CD4-positive, alpha-beta T cell treated with Interleukin-4 for 4 hours (primary cell): Measurements from ENCODE around the gene KCTD8.

Experiments
- DNase-seq: peaks from one replicate; pipeline ENCODE4 v3.0.0-alpha.2; 2020

Gene KCTD8

DNA sequence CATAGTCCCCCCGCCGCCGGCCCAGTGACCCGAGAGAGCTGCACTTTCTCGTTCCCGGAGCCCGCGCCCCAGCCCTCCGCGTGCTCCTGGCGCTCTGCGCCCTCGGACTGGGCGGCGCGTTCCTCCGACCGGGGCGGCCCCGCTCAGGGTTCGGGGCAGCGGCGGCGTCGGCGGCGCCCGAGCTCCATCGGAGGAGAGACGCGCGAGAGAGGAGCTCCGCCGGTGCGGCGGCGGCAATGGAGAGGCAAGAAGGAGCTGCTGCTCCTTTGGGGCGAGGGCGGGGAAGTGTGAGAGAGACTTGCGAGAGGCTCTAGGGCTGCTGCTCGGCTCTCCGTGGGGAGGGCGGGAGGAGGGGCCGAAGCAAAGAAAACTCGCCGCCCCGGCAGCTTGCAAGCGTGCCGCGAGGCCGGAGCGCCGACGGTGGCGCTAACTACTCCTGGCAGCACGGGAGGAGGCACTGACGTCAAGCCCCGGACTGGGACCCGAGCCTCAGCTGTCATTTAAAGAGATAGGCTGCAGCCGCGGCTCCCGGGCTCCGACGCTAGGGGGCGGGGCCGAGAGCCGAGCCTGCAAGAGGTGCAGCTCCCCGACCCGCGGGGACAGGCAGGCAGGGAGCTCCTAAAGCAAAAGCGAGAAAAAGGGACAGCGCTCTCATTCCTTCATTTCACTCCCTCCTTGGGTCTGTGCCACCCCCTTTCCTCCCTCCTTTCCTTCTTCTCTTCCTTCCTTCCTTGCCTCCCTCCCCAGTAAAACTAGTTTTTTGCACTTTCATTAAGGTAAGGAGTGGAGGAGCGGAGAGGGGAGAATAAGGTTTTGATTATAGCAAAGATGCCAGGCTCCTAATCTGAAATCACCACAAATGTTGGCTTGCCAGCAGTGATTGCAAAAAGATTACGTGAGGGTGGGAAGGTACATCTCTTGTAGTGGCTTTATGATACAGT lies at the start of gene KCTD8:
Gene KCTD8 (minus strand): TSS at position 289 of the 941 bp plus-strand sequence.
- peak; percentile 13 for DNase-seq

DNA sequence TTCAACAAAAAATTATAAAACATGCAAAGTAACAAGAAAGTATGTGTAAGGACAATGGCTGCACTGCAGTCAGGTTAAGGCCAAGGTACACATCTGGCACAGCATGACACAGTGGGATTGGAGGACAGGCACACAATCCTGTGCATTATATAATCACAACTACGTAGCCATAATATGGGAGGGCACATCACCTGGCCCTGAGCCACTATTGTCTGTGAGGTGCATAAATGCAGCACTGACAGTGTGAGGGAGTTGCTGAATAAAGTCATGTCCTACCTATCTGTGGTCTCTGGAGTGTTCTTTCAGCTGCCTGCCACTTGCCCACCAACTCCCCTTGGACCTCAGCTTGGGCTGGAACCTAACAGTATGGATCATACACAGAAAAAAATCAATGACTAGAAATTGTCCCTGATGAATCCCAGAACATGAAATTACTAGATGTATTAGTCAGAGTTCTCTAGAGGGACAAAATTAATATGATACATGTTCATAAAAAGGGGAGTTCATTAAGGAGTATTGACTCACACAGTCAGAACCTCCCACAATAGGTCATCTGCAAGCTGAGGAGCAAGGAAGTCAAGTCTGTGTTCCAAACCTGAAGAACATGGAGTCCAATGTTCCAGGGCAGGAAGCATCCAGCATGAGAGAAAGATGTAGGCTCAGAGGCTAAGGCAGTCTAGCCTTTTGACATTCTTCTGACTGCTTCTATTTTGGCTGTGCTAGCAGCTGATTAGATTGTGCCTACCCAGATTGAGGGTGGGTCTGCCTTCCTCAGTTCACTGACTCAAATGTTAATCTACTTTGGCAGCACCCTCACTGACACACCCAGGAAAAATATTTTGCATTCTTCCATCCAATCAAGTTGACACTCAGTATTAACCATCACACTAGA lies 46.4 kb upstream of the KCTD8 start:
- DNase-seq: no peak

DNA sequence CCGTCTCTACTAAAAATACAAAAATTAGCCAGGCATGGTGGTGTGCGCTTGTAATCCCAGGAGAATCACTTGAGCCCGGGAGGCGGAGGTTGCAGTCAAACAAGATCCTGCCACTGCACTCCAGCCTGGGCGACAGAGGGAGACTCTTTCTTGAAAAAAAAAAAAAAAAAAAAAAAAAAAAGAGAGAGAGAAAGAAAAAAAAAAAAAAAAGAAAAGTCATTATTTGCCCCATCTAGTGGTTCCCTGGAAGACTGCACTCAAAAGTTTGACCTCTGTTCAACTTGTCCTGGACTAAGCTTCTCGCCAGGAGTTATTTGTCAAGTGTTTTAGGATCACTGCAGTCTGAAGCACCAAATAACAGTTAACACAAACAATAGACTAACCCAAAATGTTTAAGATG lies 45.3 kb upstream of the KCTD8 start:
- no peak for DNase-seq

DNA sequence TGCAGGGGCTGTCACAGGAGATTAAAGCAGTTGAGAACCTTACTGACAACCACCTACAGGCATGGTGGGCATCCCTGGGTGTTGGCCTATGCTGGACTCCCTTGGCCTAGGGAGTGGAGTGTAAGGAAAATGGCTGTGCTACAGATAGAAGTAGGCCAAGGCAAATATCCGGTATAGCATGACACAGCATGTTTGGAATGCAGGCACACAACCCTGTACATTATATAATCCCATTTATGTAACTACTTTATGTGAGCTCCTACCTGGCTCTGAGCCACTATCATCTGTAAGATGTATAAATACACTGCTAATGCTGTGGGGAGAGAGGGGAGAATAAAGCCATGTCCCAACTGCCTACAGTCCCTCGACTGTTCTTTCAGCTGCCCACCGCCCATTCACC lies 38.7 kb upstream of the KCTD8 start:
- no peak for DNase-seq

DNA sequence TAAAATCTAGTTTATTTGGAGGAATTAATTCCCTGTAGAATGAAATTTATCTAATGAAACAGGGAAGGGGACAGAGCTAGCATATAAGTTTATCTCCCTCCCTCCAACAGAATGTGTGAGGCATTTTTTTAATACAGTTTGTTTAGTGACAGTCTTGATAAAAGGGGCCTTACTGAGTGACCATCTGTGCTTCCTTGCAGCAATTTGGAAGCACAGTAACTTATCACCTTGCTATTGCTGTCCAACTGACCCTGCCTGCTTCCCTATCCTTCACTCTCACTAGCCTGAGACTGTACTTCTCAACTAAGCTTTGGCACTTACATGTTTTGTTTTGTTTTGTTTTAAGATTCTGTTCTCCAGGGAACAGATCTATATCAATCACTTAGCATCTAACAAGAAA lies 31.1 kb upstream of the KCTD8 start:
- DNase-seq: no peak

DNA sequence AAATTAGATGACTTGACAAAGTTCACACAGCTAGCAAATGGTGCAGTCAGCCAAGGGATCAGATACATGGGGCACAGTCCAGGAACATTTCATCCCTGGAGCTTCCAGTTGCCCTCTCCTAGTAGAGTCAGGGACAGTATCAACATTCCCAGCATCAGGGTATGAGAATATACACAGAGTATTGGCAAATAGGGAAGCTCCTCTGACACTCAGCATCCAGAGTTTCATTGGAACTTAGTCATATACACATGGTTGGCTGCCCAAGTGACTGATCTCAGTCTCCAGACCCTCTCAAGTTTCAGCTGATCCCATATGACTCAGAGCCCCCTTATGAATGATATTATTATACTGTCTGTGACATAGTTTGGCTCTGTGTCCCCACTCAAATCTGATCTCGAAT lies 13.7 kb upstream of the KCTD8 start:
- no peak for DNase-seq

DNA sequence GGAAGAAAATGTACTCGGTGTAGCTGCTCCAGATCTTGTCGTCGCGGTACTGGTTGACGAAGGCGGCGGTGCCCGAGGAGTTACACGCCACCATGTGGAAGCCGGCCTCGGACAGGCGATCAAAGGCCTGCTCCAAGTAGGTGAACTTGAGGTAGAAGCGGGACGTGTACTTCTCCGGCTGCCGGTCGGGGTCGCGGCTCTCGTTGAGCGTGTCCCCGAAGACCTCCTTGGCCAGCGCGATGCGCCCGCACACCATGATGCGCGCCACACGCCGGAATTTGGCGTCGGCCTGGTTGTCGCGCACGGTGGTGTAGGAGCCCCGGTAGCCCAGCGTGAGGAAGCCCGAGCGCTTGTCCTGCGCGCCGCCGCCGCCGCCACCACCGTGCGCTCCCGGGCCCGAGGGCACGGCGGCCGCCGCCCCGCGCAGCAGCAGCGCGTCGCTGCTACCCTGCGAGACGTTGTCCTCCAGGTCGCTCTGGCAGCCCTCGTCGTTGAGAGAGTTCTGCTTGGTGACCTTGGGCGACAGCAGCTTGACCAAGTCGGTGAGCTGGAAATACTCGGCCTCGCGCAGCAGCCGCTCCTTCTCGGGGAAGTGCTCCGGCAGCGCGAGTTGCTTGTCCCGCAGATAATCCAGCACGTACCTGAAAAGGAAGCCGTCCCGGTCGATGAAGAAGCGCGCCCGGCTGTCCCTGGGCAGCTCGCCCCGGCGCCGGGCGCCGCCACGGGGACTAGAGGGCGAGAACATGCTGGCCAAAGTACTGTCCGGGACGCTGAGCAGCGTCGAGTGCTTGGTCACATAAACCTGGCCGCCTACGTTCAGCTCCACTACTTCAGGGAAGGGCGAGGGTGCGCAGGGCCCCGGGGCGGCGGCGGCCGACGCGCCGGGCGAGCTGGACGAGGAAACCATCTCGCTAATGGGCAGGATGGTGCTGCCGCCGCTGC lies 775 bp downstream of the KCTD8 start:
- no peak for DNase-seq

DNA sequence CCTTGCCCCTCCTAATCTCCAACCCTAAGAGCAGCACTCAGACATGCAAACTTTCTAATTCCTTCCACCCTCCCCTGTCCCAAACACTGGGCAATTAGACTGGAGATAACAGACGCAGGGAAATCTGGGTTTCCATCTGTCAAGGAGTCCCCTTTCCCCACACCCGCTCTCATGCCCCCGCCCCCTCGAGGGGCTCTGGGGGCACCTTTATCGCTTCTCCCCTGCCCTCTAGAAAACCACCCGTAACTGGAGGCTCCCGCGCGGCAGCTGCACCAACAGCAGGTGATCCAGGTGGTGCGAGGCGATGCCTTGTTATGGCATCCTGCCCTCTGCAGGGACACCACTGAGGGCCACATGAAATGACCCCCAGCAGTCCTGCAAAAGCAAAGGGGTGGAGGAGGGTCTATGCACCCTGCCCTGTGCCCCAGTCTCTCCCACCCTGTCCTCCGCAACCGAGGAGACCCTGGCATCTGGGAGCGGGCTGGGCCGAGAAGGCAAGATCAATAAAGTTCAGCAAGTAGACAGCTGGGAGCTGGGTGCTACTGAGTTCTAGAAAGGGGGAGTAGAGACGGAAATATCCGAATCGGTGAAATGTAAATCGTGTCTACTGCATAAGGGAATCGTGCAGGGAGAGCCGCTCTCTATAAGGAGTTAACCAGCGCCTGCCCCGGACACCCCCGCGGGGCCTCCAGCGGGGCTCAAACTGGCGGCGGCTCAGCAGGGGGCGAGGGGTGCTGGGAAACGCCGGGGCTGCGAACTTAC lies 1.6 kb downstream of the KCTD8 start:
- DNase-seq: no peak

DNA sequence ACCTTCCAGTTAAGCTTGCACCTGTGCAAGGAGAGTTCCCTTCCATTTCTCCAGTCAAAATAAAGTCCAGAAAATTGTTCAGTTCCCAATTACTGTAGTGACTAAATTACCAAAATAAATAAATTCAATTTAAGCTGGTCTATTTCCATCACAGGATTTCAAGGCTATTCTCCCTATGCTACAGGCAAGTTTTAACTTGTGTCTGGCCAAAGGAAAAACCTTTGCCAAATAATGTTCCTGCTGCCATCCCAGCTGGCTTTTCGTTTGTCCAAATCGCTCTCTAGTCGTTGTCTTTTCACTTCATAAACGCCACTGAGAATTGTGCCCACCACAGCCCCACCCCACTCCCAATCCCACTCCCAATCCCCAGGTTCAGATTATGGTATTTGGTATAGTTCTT lies 2.4 kb downstream of the KCTD8 start:
- DNase-seq: no peak

DNA sequence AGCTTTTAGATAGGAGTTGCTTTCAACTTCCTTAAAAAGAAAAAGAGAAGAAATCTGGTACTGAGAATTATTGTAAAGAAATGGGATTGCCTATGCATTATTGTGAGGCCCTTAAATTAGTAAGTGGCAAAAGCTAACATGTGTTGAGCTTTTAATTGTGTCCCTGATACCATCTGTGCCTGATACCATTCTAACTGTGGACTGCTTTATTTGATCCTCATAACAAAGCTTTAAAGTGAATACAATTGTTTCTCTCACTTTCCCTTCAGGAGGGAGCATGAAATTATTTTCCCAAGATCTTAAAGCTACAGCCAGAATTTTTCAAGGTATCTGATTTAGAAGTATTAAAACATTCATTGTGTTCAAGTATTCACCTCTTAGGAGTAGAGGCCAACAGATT lies 9.9 kb downstream of the KCTD8 start:
- DNase-seq: no peak

DNA sequence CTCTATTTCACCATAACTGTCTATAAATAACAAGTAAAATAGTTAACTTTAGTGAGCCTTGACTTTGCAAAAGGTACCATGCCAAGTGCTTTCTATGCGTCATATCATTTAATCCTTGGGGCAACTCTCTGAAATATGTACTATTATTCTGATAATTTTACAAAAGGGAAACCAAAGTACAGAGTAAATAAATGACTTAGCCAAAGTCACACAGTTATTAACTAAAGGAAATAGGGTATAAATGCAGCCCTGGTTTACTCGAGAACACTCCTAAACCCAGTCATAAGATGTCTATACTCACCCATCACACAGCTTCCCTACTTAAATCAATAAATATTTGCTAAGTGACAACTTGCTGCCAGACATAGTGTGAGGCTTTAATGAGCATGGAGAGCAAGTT lies 14.4 kb downstream of the KCTD8 start:
- DNase-seq: no peak

DNA sequence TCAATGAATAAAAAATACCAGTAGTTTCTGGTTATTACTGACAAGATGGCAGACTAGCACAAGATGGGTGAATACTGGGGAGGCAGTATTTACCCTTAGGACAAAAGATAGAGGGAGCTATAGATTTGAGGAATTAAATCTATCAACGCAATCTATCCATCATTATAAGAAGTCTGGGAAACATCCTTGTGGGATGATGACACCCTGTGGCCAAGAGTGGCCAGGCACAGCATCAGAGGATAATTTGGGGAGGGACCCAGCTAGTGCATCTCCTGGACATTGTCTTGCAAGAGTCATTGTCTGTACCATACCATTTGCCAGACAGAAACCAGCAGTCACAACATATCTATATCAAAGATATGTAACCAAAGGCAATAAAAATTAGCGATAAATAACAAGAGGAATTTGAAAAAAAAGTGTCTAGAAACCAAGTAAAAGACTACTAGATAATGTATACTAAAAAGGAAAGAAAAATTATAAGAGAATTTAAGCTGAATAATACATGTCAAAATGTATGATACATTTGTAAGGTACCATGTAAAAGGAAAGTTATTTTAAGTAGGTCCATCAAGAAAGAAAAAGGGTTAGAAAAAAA lies 22.9 kb downstream of the KCTD8 start:
- no peak for DNase-seq

DNA sequence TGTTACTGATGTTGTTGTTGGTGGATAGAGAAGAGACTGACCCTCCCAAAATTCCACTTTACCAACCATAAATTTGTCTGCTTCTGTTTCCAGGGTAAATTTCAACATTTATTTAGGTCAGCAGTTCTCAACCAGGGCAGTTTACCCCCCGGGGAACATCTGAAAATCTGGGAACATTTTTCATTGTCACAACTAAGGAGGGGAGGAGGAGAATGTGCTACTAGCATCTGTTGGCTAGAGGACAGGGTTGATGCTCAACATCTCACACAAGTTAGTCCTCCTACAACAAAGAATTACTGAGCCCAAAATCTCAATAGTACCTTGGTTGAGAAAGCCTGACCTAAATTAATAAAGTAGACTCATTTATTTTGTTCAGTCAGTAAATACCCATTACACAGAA lies 25.7 kb downstream of the KCTD8 start:
- no peak for DNase-seq

DNA sequence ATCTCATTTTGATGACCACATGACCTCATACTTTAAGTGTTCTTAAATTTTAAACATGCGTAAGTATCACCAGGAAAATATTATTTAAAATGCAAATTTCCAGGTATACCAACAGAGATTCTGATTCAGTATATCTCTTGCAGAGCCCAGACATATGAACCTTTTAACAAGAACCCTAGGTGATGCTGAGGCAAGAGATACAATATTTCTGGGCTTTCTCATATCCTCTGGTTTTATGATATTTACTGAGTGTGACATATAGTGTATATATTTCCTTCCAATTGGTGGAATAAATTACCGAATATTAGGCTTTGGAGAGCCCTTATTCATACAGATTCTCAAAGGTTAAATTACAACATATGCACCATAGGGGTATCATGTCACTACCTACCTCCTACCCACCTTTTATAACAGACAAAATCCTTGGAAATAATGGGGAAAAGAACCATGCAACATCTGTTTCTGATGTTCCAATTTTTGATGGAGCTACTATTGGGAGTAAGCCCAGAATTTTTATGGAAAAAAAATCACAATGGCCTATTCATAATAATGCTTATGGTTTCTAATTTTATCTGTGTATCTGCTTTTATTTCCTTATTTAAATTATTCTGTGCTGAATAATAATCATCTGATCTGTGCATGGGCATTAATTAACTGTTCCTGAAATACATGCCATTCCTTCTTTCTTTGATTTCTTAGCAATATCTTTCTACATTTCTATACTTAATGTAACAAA lies 27.1 kb downstream of the KCTD8 start:
- DNase-seq: no peak

DNA sequence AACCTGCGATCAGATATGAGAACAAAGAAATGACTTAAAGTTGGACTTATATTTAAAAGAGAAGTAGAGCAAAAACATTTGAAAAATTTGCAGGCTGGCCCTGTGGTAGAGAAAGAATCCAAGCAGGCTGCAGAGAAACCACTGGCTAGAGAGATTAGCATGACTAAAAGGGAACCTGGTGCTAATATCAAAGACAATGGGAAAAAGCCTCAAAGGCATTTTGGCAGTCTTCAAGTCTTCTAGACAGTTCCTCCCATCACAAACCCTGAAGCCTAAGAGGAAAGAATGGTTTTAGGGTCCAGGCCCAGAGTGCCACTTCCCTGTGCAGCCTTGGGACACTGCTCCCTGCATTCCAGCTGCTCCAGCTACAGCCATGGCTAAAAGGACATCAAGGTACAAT lies 33.4 kb downstream of the KCTD8 start:
- no peak for DNase-seq

DNA sequence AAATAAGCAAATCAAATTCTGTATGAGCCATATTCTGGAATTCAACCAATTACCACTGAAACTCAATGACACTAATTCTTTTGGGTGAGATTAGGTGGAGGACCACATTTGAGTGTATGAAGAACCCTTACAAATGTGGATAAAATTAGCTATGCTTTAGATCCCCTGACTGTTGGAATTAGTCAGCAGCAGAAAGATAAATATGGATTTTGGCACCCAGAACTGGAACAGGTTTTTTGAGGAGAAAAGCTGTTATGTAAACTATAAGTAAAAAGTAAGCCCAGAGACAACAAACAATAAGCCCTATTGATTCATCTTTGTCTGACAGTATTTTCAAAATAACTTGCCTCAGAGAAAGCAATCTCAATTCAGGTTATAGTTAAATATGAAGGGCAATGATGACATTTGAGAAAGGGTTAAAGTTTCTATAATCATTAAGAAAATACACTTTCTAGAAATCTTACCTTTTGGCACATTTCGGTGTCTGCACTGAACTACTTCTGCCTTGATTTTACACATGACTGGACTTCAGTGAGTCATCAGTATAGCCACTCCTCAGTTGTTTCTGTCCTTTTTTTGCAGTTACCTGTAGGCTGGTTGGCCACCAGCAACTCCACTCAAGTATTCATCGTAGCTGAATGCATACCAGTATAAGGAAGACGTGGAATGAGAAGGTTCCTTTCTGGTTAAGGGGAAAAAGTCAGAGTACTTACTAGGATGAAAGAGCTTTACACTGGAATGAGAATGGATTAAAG lies 80.0 kb downstream of the KCTD8 start:
- no peak for DNase-seq

DNA sequence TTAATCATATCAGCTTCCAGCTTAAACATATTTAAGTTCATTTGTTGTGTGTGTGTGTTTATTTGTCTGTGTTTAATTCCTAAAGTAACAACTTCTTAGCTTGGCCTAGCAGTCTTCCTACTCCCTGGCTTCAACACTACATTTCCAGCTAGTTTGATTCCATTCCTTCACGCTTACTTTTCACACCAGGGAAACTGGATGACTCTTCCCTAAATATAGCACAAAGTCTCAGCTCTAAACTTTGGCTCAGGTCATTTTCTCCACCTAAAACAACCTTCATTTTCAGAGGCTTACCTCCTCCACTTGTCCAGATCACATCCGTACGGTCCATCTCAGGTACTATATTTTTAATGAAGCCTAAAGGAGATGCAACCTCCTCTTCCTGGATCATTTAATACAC lies 94.4 kb downstream of the KCTD8 start:
- DNase-seq: no peak

DNA sequence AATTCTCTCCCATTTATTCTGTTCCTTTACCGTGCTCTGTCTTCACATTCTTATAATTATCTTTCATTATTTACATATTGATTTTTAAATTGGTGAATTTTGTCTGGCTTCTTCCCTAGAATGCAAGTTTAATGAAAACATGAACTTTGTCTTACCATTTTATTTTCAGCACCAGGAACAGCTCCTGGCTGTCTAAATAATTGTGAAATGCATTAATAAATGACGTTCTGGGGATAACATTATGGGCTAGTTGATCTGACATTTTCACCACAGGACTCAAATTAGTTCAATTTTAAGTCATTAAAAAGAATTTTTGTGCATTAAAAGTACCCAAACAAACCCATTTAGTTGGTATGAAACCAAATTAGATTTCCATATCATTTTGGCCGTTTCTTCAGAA lies 97.5 kb downstream of the KCTD8 start:
- no peak for DNase-seq

DNA sequence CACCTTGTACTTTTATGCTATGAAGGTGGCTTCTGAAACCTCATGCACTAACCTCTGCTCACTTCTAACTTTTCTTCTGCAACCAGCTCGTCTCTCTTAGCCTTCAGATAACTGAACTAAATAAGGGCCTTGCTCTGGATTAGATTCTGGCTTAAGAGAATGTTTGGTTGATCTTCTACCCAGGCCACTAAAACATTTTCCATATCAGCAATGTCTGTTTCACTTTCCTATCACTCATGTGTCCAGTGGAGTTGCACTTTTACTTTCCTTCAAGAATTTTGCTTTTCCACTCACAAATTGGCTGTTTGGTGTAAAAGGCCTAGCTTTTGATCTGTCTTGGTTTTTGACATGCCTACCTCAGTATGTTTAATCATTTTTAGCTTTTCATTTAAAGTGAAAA lies 105.8 kb downstream of the KCTD8 start:
- no peak for DNase-seq

DNA sequence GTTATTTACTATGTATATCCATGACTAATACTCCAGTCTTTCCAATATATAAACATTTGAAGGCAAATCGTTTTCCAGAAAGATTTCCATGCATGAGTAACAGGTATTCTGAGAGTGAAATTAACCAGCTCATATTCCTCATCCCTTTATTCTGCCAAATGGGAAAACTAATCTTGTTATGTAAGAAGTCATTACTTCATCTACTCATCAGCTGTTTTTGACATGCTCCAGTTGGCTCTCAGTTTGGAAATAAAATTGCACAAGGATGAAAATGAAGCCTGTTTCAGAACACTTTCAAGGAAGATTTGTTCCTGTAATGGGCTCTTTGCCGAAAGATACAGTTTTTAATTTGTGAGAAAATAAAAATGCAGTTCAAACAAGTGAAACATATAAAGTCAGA lies 121.9 kb downstream of the KCTD8 start:
- no peak for DNase-seq
